ENCODE results near the gene SCAANT1. TPM values are rescaled to one million over a fixed set of nuclear protein-coding genes. Genes with fewer than 3 reads are reported as not detected.
A peak's percentile ranks its signal among the peaks of the same experiment; 100 is the strongest.

Gene SCAANT1
- total RNA-seq, 2 donors from 2014 or later = 2.4 TPM; not detected in 1

DNA sequence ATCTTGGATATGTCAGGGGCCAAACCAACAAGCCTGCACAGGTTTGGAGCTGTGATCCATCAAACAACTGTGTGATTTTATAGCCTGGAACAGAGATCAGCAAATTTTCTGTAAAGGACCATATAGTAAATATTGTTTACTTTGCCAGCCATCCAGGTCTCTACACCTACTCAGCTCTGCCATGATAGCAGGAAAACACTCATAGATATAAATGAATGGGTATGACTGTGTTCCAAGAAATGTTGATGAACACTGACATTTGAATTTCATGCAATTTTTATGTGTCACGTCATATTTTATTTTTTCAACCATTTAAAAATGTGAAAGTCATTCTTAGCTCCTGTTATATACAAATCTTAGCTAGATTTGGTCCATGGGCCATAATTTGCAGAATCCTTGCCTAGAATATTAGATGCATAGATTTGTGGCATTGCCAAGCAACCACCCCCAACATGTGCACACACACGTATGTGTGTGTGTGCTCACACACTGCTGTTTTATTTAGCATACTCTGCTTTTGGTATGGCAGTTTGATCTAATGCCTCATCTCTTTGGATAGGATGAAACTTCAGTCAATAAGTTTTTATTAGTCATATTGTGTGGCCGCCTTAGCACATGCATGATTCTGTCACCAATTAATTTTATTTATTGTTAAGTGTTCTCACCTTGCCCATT, 42.1 kb downstream of the SCAANT1 start:
- no peak overlapping the region for H3K27ac Mint-ChIP-seq
- no peak overlapping the region for H3K4me3 Mint-ChIP-seq
- H3K4me1 Mint-ChIP-seq = peaks cover 35% of the 10 kb centered on the region
- no peaks in the 10 kb centered on the region for H3K27me3 Mint-ChIP-seq
- H3K36me3 Mint-ChIP-seq (ENCODE audit: low read depth) = peaks cover 28% of the 10 kb centered on the region
- H3K9me3 Mint-ChIP-seq = no peaks in the 10 kb centered on the region
- peak; percentile 50 for ATAC-seq (replicated peaks)

DNA sequence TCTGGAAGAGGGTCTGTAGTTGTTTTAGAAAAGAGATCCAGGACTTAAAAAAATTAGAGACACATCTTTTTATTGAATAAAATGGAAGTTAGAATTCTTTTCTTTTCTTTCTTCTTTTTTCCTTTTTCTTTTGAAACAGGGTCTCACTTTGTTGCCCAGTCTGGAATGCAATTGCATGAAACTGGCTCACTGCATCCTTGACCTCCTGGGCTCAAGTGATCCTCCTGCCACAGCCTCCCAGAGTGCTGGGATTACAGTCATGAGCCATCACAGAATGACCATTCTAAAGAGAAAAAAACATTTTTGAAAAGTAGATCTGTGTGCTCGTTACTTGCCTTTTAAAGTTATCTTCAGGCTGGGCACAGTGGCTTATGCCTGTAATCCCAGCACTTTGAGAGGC, 45.0 kb downstream of the SCAANT1 start:
- peaks cover 32% of the 10 kb centered on the region for H3K4me1 Mint-ChIP-seq
- H3K27me3 Mint-ChIP-seq = no peaks in the 10 kb centered on the region
- no peak overlapping the region for H3K27ac Mint-ChIP-seq
- H3K36me3 Mint-ChIP-seq (ENCODE audit: low read depth) = peaks cover 39% of the 10 kb centered on the region
- H3K9me3 Mint-ChIP-seq = no peaks in the 10 kb centered on the region
- H3K4me3 Mint-ChIP-seq = no peak overlapping the region
- no peak for ATAC-seq (replicated peaks)

DNA sequence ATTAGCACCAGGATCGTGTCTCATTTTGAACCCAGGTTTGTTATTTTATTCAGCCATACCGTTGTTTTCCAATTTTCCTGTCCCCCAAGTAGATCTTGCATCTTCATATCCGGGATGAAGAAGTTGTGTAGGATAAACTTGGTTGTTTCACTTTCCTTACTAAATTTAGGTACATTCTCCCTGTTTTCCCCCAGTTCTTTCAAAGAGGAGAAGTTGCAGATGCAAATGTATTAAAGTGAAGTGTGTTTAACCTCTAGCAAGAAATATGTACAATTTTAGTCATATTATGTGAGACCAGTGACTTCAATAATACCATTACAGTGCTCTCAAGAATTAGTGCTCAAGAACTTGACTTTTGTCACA, 47.2 kb downstream of the SCAANT1 start:
- Mint-ChIP-seq H3K27ac (peak overlapping the region; percentile 95), H3K36me3 (ENCODE audit: low read depth) (peaks cover 39% of the 10 kb centered on the region), H3K4me1 (peaks cover 28% of the 10 kb centered on the region), H3K4me3 (peak overlapping the region; percentile 96), H3K27me3 (no peaks in the 10 kb centered on the region), H3K9me3 (no peaks in the 10 kb centered on the region)
- no peak for ATAC-seq (replicated peaks)

DNA sequence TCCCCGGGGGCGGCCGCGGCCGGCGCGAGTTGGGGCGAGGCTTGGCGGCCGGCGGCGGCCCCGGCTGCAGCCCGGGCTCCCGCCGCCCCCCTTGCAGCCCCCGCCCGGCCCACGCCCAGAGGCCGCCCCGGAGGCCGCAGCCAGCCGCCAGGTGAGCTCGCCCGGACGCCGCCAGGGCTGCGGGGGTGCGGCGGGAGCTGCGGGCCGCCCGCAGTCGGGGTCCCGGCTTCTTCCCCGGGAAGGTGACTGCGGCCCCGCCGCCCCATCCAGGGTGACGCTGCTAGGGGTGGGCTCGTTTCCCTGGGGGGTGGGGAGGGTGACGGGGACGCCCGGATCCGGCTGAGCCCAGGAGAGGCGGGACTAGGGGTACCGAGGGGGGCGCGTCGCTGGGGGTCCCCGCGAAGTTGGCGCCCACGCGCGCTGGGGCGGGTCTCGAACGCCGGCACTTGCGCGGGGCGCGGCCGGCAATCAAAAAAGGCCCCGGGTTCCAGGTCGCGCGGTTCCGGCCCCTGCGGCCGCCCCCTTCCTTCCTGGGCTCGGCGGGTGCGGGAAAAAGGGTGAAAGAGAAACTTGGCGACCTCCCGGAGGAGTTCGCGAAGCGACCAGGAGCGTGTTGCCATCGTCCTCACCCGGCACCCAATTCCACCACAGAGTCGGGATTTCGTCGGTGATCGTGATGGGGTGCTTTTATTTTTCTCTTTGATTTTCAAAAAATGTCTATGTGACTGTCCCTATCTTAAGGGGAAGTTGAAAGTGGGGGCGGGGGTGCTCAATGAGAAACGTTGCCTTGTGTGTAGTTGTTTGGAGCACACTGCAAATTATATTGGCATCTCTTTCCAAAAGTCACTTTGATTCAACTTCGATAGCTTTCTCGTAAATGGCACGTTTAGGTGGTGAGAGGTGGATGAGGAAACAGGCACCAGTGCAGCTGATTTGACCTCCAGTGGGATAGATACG, 47.9 kb downstream of the SCAANT1 start:
- Mint-ChIP-seq H3K4me1 (peaks cover 28% of the 10 kb centered on the region), H3K9me3 (no peaks in the 10 kb centered on the region), H3K36me3 (ENCODE audit: low read depth) (peaks cover 39% of the 10 kb centered on the region), H3K27ac (peak overlapping the region; percentile 95), H3K4me3 (peak overlapping the region; percentile 96), H3K27me3 (no peaks in the 10 kb centered on the region)
- ATAC-seq (replicated peaks) = peak; percentile 44

DNA sequence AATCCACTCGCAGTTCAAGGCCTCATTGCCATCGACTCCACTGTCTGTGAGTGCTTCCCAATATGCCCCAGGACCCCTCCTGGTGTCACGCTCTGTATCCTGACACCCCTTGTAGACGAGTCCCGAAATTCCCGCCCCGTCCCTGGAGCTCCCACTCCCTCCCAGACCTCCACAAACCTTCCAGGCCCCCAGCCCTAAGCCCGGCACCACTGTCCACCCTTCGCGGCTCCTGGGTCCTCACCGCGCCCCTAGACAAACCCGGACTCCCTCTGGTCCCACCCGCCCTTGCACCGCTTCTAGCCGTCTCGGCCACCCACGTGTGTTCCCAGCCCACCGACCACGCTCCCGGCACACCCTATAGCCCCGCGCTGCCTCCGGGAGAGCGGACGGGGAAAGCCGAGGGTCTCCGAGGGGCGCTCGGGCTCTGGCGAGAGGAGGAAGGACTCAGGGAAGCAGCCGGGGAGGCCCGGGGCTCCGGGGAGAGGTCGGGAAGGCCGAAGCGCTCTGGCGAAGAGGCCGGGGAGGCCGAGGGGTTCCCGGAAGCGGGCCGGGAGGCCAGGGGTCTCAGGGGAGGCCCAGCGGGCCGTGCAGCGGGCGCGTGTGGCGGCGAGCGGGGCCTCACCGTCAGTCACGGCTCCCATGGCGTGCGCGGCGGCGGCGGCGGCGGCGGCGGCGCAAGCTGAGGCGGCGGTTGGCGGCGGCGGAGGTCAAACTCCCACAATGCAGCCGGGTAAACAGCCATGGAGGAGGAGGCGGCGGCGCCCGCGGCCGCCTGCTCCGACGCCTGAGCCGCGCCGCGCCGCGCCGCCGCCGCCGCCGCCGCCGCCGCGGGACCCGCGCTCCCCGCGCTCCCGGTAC, 48.8 kb downstream of the SCAANT1 start, which contains the start of the genes ATXN7 and THOC7:
Gene ATXN7 (plus strand): TSS at position 718 of the 858 bp plus-strand sequence. CDS start 48,732 bp downstream, outside the sequence.
Gene THOC7 (minus strand): TSS at position 656 of the 858 bp plus-strand sequence. CDS start 15 bp downstream, at position 641.
- peak; percentile 75 for ATAC-seq (replicated peaks)
- Mint-ChIP-seq H3K27me3 (no peaks in the 10 kb centered on the region), H3K27ac (peak within 1 kb of the TSS; percentile 95), H3K9me3 (no peaks in the 10 kb centered on the region), H3K4me1 (peaks cover 22% of the 10 kb centered on the region), H3K4me3 (peak within 1 kb of the TSS; percentile 96), H3K36me3 (ENCODE audit: low read depth) (peaks cover 39% of the 10 kb centered on the region)

DNA sequence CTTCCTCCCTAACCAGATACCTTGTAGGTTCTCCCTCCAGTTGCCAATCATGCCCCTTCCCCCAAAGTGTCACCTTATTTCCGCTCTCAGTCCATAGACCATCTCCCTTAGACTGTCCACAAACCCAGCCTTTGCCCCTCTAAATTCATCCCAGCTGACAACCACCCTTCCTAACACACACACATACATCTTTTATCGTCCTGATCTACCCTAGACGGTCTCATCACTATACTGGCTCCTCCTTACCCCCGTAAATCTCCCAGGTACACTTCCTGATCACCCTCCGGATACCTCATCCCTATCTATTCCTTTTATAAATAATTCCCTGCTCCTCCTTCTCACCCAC, 49.4 kb downstream of the SCAANT1 start:
- Mint-ChIP-seq H3K4me3 (peak overlapping the region; percentile 88), H3K36me3 (ENCODE audit: low read depth) (peaks cover 39% of the 10 kb centered on the region), H3K27ac (peak overlapping the region; percentile 90), H3K27me3 (no peaks in the 10 kb centered on the region), H3K9me3 (no peaks in the 10 kb centered on the region), H3K4me1 (peaks cover 22% of the 10 kb centered on the region)
- ATAC-seq (replicated peaks) = peak; percentile 19

Other genes starting within 250 kb of the SCAANT1 start
- not detected for gene C3orf49, start 93.1 kb downstream of the SCAANT1 start, total RNA-seq
- gene THOC7, start 48.6 kb downstream of the SCAANT1 start, total RNA-seq = 10 to 100 TPM; 40.9 to 64.2 TPM
- gene ATXN7, start 48.5 kb downstream of the SCAANT1 start, total RNA-seq = 10 to 100 TPM; 38.6 to 50.2 TPM
- 100 to 1,000 TPM in 1 of 2 donors, 10 to 100 TPM in 1; 79.4 to 113 TPM for gene PSMD6, start 111.1 kb upstream of the SCAANT1 start, total RNA-seq